HCT116 (cell line): Measurements from ENCODE around the gene NCKAP5. TPM values are rescaled to one million over a fixed set of nuclear protein-coding genes. Genes with fewer than 3 reads are reported as not detected.

ENCODE experiments used
- ATAC-seq: fragments of 200-7000 bp; cut with Tn5 transposase; 2 replicates; pipeline ENCODE4 v1.9.1; 2020; ENCODE audit warnings: mild to moderate bottlenecking, moderate library complexity
- BruUV-seq: library from RNA; stranded (reverse); fragments of 400-500 nt; replicated peaks from 2 replicates; lab custom pipeline; 2021; lab: Mats Ljungman, UMichigan
- CTCF ChIA-PET: fragments of 300-600 bp; sonication (Branson Sonifier 250); formaldehyde crosslinking; loops from one replicate; lab custom pipeline; 2021; ENCODE audit warnings: antibody characterized with exemption; lab: Charles Lee
- POLR2A ChIA-PET: fragments of 300-600, 350-600 bp; sonication (Branson Sonifier 250); formaldehyde crosslinking; loops from one replicate; lab custom pipeline; 2021; ENCODE audit warnings: antibody characterized with exemption; lab: Charles Lee
- RAD21 ChIA-PET, 2 experiments: fragments of 300-600 bp; sonication (Branson Sonifier 250); formaldehyde crosslinking; loops; one replicate each; lab custom pipeline; 2023; ENCODE audit warnings: low total read pairs in 2 of 2; ENCODE audit not compliant: uncharacterized antibody in 2 of 2, unreplicated experiment in 2 of 2, low non-redundant PET in 1 of 2; lab: Charles Lee
- DNase-seq: peaks from one replicate; pipeline ENCODE4 v3.0.0-alpha.2; 2010; ENCODE audit warnings: low read depth, low spot score
- H2AFZ ChIP-seq: fragments of 200-600 bp; shearing (Covaris generic), sonication (generic); 2 replicates; pipeline ENCODE4 v1.6.1; 2017; ENCODE audit warnings: low read depth, mixed run types, mixed read lengths, antibody characterized with exemption, low read length; ENCODE audit not compliant: poor library complexity, severe bottlenecking
- H3K27ac ChIP-seq: 2 replicates; pipeline ENCODE4 v1.5.1; 2012; ENCODE audit warnings: low read depth, low read length
- H3K27me3 ChIP-seq: fragments of 200-600 bp; sonication (generic); 2 replicates; pipeline ENCODE4 v1.6.1; 2016; ENCODE audit warnings: mixed run types, low read length, mixed read lengths; ENCODE audit not compliant: insufficient read depth
- H3K36me3 ChIP-seq, 2 experiments: fragments of 200-500 bp in 1 of 2; fragments of 200-600 bp in 1 of 2; sonication (Bioruptor generic) in 1 of 2; sonication (generic) in 1 of 2; 2 replicates each; pipeline versions ENCODE4 v1.5.1 to v1.6.1; 2014 to 2016; ENCODE audit warnings: low read length in 2 of 2, inconsistent platforms in 1 of 2, mixed read lengths in 1 of 2, mixed run types in 1 of 2; ENCODE audit not compliant: insufficient read depth in 2 of 2, control insufficient read depth in 1 of 2
- H3K4me1 ChIP-seq, 2 experiments: fragments of 200-600 bp in 1 of 2; sonication (generic) in 1 of 2; 2 replicates each; pipeline versions ENCODE4 v1.5.1 to v1.6.1; 2012 to 2017; ENCODE audit warnings: low read length in 2 of 2, inconsistent platforms in 1 of 2, mild to moderate bottlenecking in 1 of 2, mixed read lengths in 1 of 2, mixed run types in 1 of 2, moderate library complexity in 1 of 2; ENCODE audit not compliant: insufficient read depth in 2 of 2, control insufficient read depth in 1 of 2
- H3K4me2 ChIP-seq: fragments of 200-600 bp; sonication (generic); 2 replicates; pipeline ENCODE4 v1.6.1; 2017; ENCODE audit warnings: mixed run types, low read length, mixed read lengths
- H3K4me3 ChIP-seq, 2 experiments: fragments of 200-600 bp in 1 of 2; sonication (generic) in 1 of 2; replicated peaks in 1 of 2; 2 replicates each; pipeline ENCODE4 v1.5.1; 2011 to 2016; ENCODE audit warnings: low read length in 2 of 2, control low read depth in 1 of 2, low read depth in 1 of 2, mild to moderate bottlenecking in 1 of 2, mixed read lengths in 1 of 2, mixed run types in 1 of 2
- H3K79me2 ChIP-seq: fragments of 200-600 bp; sonication (generic); 2 replicates; pipeline ENCODE4 v1.6.1; 2017; ENCODE audit warnings: mild to moderate bottlenecking, mixed run types, low read length, moderate library complexity, mixed read lengths; ENCODE audit not compliant: insufficient read depth
- H3K9ac ChIP-seq: fragments of 200-600 bp; sonication (generic); 2 replicates; pipeline ENCODE4 v1.6.1; 2016; ENCODE audit warnings: low read length, mixed read lengths
- H3K9me2 ChIP-seq: fragments of 200-600 bp; sonication (generic), shearing (Covaris generic); 2 replicates; pipeline ENCODE4 v1.6.1; 2017; ENCODE audit warnings: mixed run types, mild to moderate bottlenecking, moderate library complexity; ENCODE audit not compliant: insufficient read depth
- H3K9me3 ChIP-seq, 2 experiments: fragments of 200-500 bp in 1 of 2; fragments of 200-600 bp in 1 of 2; sonication (Bioruptor generic) in 1 of 2; sonication (generic) in 1 of 2; 2 replicates each; pipeline ENCODE4 v1.6.1; 2014 to 2017; ENCODE audit warnings: low read length in 2 of 2, mixed read lengths in 2 of 2, inconsistent platforms in 1 of 2, low read depth in 1 of 2, mild to moderate bottlenecking in 1 of 2, mixed run types in 1 of 2, moderate library complexity in 1 of 2; ENCODE audit not compliant: control insufficient read depth in 1 of 2, insufficient read depth in 1 of 2
- H4K20me1 ChIP-seq: fragments of 200-600 bp; sonication (generic), shearing (Covaris generic); 2 replicates; pipeline ENCODE4 v1.6.1; 2017; ENCODE audit warnings: mixed run types, mild to moderate bottlenecking, moderate library complexity; ENCODE audit not compliant: insufficient read depth
- ATF3 ChIP-seq: IDR thresholded peaks from 2 replicates; pipeline ENCODE4 v1.6.1; 2012
- CBX3 ChIP-seq: IDR thresholded peaks from 2 replicates; pipeline ENCODE4 v1.6.1; 2012; ENCODE audit warnings: low read depth
- CEBPB ChIP-seq: IDR thresholded peaks from 2 replicates; pipeline ENCODE4 v1.6.1; 2012; ENCODE audit warnings: low read depth
- ELF1 ChIP-seq: IDR thresholded peaks from 2 replicates; pipeline ENCODE4 v1.6.1; 2012; ENCODE audit warnings: low read depth, borderline replicate concordance
- EZH2 ChIP-seq: fragments of 200-600 bp; sonication (generic); IDR thresholded peaks from 2 replicates; pipeline ENCODE4 v1.6.1; 2017; ENCODE audit warnings: antibody characterized with exemption, mixed run types
- FOSL1 ChIP-seq: IDR thresholded peaks from 2 replicates; pipeline ENCODE4 v1.6.1; 2012; ENCODE audit warnings: low read depth
- JUND ChIP-seq: IDR thresholded peaks from 2 replicates; pipeline ENCODE4 v1.6.1; 2012
- MAX ChIP-seq: IDR thresholded peaks from 2 replicates; pipeline ENCODE4 v1.6.1; 2012
- POLR2A ChIP-seq: IDR thresholded peaks from 2 replicates; pipeline ENCODE4 v1.7.0; 2011; ENCODE audit warnings: borderline replicate concordance; ENCODE audit not compliant: insufficient read depth, insufficient read length; ENCODE audit errors: extremely low read depth
- POLR2AphosphoS5 ChIP-seq: IDR thresholded peaks from 2 replicates; pipeline ENCODE4 v1.6.1; 2011; ENCODE audit warnings: mild to moderate bottlenecking, low read depth, low read length, moderate library complexity
- RAD21 ChIP-seq: IDR thresholded peaks from 2 replicates; pipeline ENCODE4 v1.6.1; 2012; ENCODE audit warnings: low read depth, mild to moderate bottlenecking
- SP1 ChIP-seq: IDR thresholded peaks from 2 replicates; pipeline ENCODE4 v1.6.1; 2012; ENCODE audit warnings: low read depth
- SRF ChIP-seq: IDR thresholded peaks from 2 replicates; pipeline ENCODE4 v1.6.1; 2012; ENCODE audit warnings: low read depth
- TCF7L2 ChIP-seq: IDR thresholded peaks from 2 replicates; pipeline ENCODE4 v1.7.0; 2011; ENCODE audit warnings: borderline replicate concordance, inconsistent platforms; ENCODE audit not compliant: insufficient read depth, insufficient read length; ENCODE audit errors: extremely low read depth
- YY1 ChIP-seq: IDR thresholded peaks from 2 replicates; pipeline ENCODE4 v1.6.1; 2011; ENCODE audit warnings: low read length, low read depth, moderate library complexity, mild to moderate bottlenecking; ENCODE audit not compliant: insufficient replicate concordance; ENCODE audit errors: extremely low read depth
- ZNF274 ChIP-seq: fragments of 200-500 bp; sonication (Bioruptor generic); IDR thresholded peaks from 2 replicates; pipeline ENCODE4 v1.6.1; 2014; ENCODE audit warnings: mild to moderate bottlenecking, low read depth, low read length, inconsistent platforms
- intact Hi-C: fragments of 100-400 bp; cut with micrococcal nuclease; formaldehyde crosslinking; loops from 2 replicates; pipeline ENCODE4 v1.10.0; 2022
- total RNA-seq: library from RNA; stranded (reverse); gene quantifications from one replicate; pipeline ENCODE4 v1.2.1, GENCODE V29; 2021; ENCODE audit not compliant: unreplicated experiment

Gene NCKAP5
- total RNA-seq, 1 experiment from 2014 or later: 0.30 TPM

- Histone ChIP-seq H3K79me2 (no peaks in the 10 kb centered on the region), H3K9me3 (no peaks in the 10 kb centered on the region), H3K27me3 (no peaks in the 10 kb centered on the region), H4K20me1 (no peaks in the 10 kb centered on the region), H3K4me2 (no peak overlapping the region), H3K4me1 (no peaks in the 10 kb centered on the region), H3K9me2 (no peaks in the 10 kb centered on the region), H3K9ac (no peak overlapping the region), H3K36me3 (no peaks in the 10 kb centered on the region), H2AFZ (no peak overlapping the region), H3K4me3 (no peak overlapping the region), H3K27ac (no peak overlapping the region)
- BruUV-seq: no TSS peak
- ChIA-PET RAD21 (no interaction called here), POLR2A (no interaction called here), CTCF (no interaction called here)
- no peak for TF ChIP-seq ZNF274
- TF ChIP-seq ELF1: no peak
- TF ChIP-seq RAD21: no peak
- TF ChIP-seq ATF3: no peak
- DNase-seq (no peak), ATAC-seq (no peak)
- intact Hi-C loops: no loop called here
Measured at GRCh38 chr2:132929786-132930185, 638.5 kb downstream of the NCKAP5 start.

GRCh38 chr2:132923787-132924186, 644.5 kb downstream of the NCKAP5 start:
- H3K4me1 ChIP-seq: no peaks in the 10 kb centered on the region
- H3K4me3 ChIP-seq: no peak overlapping the region
- H3K79me2 ChIP-seq: no peaks in the 10 kb centered on the region
- intact Hi-C loops: no loop called here
- no peak overlapping the region for H2AFZ ChIP-seq
- no peaks in the 10 kb centered on the region for H3K9me2 ChIP-seq
- POLR2A ChIA-PET: no interaction called here
- no peaks in the 10 kb centered on the region for H3K36me3 ChIP-seq
- CTCF ChIA-PET: no interaction called here
- TF ChIP-seq CEBPB (no peak), JUND (no peak), TCF7L2 (no peak), EZH2 (no peak), ATF3 (no peak), POLR2A (no peak), ZNF274 (no peak), MAX (no peak), FOSL1 (no peak), POLR2AphosphoS5 (no peak), YY1 (no peak), CBX3 (no peak), SRF (no peak), SP1 (no peak)
- RAD21 ChIA-PET: no interaction called here
- DNase-seq (no peak), ATAC-seq (no peak)
- H3K9me3 ChIP-seq: no peaks in the 10 kb centered on the region
- BruUV-seq: no TSS peak
- H4K20me1 ChIP-seq: no peaks in the 10 kb centered on the region
- H3K27me3 ChIP-seq: no peaks in the 10 kb centered on the region
- no peak overlapping the region for H3K27ac ChIP-seq
- no peak overlapping the region for H3K9ac ChIP-seq
- H3K4me2 ChIP-seq: no peak overlapping the region
